Measurements from ENCODE around the gene IRF4.

Gene IRF4

DNA sequence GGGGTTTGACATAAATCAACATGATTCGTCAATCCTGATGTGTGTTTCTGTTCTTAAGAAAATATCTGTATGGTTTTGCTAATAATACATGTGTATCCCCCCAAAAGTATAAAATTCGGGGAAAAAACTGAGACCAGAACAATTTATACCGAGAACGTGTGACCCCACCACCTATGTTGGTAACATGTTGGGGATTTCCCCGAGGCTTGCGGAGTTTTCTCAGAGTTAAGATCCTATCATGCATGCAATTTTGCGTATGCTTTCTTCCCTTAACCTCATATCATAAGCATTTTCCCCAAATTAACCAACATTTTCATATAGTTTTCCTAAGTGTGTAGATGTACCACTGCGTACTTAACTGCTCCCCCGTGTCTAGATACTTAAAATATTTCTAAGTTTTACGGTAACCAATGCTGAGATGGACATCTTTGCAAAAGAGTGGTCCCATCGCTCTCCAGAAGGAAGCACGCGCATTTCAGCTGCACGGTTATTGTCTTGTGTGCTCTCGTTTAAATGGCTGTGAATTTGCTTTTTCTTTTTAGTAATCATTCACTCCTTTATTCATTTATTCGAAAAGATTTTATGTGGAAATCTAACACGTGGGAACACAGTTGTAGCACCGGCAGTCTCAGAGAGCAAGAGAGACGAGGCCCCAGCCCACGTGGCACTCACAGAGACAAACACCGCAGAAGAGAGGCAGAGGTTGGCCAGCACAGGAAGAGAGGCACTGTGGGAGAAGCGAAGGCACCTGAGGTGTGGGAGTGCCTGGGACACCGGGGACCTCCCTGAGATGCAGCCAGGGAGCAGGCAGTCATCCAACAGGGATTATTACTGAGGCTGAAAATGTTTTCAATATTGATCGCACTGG, 13.2 kb upstream of the IRF4 start:
- H3K4me3 ChIP-seq (ENCODE audit: low read length): no peak overlapping the region
- DNase-seq (ENCODE audit: low read depth, low spot score): no peak

DNA sequence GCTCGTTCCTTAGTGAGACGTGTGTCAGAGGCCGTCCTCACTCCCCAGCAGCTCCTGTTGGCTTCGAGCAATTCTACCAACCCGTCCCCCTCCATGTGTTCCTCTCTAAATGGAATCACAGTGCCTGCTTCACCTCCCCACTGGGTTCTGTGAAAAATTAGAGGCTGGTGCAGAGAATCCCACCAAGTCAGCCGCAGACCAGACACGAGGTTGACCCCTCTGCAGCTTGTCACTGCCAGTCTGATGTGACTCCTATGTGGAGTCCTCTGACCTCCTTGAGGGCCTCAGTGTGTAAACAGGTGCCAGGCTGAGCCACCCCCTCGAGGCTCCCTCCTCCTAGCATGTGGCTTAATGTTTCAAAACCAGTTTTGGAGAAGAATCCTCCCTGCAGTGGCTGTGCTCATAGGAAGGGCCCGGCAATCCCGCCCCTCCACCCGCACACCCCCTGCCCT, 12.6 kb upstream of the IRF4 start:
- DNase-seq (ENCODE audit: low read depth, low spot score): no peak
- H3K4me3 ChIP-seq (ENCODE audit: low read length): no peak overlapping the region

DNA sequence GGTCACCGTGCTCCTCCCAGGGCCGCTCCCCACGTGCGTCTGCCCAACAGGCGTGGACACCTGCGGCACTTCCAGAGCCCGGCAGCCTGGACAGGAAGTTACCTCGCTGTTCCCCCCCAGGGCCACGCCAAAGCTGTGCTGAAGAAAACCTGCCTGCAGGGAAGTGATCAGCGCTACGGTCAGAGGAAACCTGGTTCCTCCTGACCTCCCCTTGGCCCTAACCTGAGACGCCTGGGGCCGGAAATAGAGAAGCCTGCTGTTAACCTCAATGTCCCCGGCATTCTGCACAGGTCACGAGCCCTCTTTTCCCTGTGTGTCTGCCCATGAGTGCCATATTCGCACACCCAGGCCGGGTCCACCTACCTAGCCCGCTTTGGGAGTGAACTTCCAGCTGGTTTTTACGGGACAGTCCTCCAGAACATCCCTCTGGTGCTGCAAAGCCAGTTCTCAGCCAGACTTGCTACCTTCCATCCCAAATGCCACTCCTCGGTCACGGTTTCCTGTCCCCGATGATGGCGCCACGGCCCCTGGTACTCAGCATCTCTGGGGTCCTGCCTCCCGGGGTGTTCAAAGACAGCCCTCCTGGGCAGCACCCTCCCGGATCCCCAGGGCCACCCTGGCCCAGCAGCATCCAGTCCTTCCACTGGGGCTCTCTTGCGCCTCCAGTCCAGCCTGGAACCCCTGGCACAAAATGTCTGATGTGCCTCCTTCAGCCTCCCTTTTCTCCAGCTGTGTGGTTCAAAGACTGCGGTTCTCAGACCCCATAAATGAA, 12.0 kb upstream of the IRF4 start:
- H3K4me3 ChIP-seq (ENCODE audit: low read length): no peak overlapping the region

DNA sequence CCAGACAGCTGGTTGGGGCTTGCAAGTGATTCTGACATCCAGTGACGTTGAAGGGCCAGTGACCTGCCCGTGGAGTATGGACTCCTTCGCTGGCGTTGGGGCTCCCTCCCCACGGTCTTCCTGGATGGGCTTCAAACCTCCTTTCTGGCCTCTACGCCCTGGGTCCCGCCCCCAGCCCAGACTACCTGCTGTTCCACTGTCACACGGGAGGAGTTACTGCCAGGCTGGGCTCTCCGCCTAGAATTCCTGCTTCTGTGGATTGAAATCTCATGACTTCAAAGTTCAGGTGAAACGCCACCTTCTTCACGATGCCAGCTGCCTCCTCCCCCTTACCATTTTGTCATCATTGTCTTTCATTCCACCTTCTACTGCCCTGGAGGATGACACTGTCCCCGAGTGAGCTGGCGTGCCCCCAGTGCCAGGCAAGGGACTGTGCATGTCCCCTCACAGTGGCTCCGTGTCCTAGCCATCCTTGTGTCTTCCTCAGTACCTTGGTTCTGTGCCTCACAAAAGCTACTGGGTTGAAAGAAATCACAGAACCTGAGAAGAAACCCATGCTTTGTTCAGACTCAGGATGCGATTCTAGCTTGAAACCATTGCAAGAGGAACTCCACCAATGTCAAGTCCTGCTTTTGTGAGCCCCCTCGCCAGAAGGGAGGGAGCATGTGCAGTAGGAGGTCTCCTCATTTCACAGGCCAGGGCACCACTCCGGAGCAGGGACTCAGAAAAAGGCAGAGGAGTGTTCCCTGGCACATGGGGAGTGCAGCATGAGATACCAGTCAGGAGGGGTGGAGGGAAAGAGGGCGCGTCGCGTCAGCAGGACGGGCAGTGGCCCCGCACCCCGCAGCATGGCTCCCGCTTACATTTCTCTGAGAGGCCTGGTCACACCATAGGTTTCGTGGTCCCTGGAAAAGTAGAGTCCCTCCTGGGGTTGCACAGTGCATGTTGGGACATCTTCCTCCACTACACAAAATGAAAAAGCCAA, 11.0 kb upstream of the IRF4 start:
- DNase-seq (ENCODE audit: low read depth, low spot score): no peak
- no peak overlapping the region for H3K4me3 ChIP-seq (ENCODE audit: low read length)

More for the DNA sequence above, 12.0 kb upstream of the IRF4 start:
- no peak for DNase-seq (ENCODE audit: low read depth, low spot score)

DNA sequence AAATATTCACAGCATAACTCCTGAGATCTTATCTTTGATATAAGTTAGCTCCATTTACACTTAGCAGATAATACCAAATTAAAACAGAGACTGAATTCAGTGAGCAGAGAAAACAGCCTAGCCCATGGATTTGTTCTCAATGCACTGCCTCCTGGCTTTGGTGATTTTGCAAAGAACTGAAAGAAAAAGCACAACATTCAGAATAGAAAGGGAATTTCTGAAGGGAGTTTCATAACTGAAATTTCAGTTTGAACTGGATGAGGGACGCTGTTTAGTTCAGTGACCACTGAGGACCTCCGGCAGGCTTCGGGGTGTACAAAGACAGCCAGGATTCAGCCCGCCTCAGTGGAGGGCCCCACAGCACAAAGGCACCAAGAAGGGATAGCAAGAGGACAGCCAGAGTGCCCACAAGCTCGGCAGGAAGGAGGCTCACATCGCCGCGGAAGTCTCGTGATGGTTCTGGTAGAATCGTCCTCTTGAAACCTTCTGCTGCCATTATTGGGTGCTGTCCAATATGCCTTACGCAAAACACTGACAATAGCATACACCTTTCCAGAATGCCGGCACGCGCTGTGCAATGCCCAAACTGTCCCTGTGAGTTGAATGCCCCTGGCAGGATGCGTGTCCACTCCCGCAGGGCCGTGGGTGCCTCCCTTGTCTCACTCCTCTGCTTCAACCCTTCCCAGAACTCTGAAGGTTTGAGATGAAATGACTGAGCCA, 9.7 kb upstream of the IRF4 start:
- DNase-seq (ENCODE audit: low read depth, low spot score): no peak
- H3K4me3 ChIP-seq (ENCODE audit: low read length): no peak overlapping the region

DNA sequence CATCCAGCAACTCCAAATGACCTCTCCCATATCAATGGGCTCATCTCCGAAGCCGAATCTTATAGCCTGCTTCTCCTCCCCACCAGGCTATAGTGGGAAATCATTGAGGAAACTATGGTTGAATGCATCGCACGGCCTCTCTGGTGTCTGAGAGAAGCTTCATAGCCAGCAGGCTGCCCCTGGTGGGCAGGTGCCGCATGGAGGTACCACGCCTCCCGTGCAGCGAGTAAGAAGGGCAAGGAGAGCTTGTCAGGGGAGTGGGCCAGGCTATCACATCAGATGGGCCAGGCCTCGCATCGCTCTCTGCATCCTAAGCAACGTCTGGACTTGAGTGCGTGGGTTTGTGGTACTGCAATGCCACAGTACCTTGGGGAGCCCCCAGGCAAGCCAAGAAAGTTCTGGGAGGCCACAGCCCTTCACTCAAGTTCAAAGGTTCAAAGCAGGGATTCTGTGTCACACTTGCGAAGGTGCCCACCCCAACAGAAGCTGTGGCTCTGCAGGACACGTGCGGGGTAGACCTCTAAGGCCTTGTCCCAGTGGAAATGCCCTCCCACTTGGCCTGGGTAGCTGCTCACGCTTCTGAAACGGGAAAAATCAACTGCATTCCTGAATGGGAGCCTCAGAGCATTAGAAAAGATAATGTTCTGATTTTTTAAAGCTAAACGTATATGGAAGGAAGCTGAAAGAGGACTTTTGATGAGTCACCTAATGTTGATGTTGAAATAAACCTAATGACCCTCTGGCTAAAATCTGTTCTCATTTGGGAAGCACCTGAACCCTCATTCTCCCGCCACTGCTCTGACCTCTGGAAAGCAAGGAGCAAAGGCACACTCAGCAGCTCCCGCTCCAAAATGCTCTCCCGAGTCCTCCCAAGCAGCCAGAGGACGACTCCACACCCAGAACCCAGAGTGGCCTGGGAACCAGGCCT, 8.4 kb upstream of the IRF4 start:
- no peak for DNase-seq (ENCODE audit: low read depth, low spot score)
- H3K4me3 ChIP-seq (ENCODE audit: low read length): no peak overlapping the region

DNA sequence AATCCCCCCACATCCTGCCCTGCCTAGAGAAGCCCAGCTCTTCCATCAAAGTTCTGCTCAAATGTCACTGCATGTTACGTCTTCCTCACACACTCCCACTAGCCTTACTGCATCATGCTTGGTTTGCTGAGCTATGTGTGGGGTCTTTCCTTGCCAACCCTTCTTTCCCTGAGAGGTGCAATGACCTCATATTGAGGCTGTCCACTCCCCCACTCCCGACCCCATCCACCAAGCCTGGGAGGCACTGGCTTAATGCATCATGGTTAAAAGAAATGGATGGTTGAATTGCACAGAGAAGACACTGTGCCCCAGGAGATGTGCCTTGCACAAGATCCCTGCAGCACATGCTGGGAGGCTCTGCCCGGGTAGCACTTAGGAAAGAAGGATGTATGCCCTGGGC, 7.7 kb upstream of the IRF4 start:
- no peak overlapping the region for H3K4me3 ChIP-seq (ENCODE audit: low read length)
- DNase-seq (ENCODE audit: low read depth, low spot score): no peak

DNA sequence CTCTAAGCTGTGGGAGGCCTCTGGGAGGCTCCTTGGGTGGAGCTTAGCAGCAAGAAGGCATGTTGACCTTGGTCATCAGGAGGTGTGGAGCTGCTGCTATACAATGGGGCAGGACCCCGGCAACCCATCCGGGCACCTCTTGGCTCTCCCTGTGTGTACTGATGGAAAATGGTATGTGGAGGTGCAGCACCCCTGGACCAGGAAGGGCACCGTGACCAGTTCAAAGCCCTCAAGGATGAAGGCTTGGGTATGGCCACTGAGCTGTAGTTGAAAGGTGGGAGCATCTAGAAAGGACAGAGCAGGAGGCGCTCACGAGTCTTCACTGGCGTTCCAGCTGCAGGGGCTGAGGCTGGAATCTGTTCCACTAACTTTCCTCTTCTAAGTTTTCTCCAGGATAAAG, 6.7 kb upstream of the IRF4 start:
- H3K4me3 ChIP-seq (ENCODE audit: low read length): no peak overlapping the region
- no peak for DNase-seq (ENCODE audit: low read depth, low spot score)

DNA sequence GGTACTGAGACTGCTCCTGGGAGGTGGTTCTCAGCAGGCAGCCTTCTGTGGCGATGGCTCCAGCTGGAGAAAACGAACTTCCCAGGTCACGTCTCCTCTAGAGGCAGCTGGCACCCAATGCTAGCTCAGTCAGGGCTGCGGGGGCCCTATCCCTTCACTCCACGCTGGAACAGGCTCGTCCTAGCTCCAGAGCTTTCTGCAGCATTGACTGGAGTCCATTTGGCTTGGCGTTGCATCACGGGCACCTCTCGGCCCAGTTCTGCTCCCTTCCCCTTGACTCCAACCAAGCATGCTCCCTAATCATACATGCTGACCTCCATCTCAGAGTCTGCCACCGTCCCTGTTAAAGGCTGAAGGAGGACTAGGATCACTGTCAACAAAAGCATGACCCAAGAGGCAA, 5.9 kb upstream of the IRF4 start:
- no peak for DNase-seq (ENCODE audit: low read depth, low spot score)
- H3K4me3 ChIP-seq (ENCODE audit: low read length): no peak overlapping the region

DNA sequence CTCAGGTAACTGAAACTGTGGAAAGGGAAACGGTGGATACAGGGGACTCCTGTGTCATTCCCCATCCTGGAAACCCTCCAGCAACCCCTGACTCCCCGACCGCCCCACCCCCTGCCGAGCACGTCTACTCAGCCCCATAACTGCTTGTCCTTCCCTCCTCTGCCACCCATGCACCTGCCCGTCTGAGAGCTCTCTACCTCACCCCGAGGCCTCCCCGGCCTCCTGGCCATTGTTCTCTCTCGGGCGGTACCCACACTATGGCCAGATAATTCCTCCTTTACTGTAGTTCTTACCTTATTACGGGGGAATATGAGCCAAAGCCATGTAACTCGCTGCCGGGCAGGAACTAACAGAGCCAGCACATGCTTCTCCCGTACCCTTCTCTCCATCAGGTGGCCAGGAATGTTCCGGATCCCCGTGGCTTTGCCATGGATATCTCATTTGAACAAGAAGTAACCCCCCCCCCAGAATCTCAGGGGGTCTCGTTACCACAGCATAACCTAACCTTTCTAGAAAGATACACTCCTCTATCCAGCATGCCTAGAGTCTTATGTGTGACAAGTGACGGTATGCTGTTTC, 4.8 kb upstream of the IRF4 start:
- DNase-seq (ENCODE audit: low read depth, low spot score): no peak
- no peak overlapping the region for H3K4me3 ChIP-seq (ENCODE audit: low read length)

DNA sequence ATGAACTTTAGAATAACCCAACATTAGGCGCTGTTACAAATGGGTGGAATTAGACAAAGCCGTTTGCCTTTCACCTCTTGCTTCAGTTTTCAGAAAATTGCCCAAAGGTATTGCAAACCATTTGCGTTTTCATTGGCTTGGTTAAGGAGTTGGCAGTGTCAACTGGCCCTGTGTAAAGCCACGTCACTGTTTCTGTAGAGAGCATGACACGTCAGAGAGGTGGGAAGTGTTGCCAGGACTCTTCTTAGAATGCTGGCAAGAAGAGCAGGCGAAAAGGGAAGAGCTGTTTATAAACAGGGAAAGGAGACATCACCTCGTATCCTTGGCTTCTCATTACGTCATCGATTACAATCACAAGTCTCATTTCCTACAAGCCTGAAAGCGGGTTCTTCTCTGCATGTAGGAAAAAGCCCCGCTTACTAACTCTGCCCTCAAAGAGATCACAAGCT, 4.2 kb upstream of the IRF4 start:
- H3K4me3 ChIP-seq (ENCODE audit: low read length): no peak overlapping the region

DNA sequence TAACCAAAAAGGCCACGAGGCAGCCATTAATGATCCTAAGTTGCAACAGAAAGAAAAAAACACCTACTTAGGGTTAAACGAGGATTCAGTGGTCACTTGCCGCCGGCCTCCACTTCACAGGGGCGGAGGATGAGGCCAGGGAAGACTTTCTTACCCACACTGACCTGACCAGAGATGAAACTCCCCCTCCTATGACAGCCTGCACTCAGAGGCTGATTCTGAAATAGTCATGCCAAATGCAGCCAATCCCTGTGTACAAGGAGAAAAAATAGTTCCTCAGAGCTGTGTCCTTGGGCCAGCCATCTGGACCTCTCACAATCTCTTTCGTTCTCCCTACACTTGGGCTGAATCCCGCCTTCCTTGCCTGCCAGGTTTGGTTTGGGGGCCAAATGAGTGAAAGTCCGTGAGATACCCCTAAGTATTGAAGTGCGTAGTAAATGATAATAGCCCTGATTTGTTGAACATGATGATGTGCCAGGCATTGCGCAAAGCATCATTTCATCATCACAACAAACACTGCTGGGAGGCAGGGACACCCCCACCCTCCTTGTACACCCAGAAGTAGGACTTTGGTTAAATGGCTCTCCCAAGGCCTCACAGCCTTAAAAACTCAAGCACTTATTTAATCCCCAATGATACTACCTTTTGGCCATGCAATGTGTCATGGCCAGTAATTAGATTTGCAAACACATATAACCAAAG, 3.2 kb upstream of the IRF4 start:
- H3K4me3 ChIP-seq (ENCODE audit: low read length): no peak overlapping the region
- no peak for DNase-seq (ENCODE audit: low read depth, low spot score)

More for the DNA sequence above, 4.2 kb upstream of the IRF4 start:
- no peak for DNase-seq (ENCODE audit: low read depth, low spot score)

DNA sequence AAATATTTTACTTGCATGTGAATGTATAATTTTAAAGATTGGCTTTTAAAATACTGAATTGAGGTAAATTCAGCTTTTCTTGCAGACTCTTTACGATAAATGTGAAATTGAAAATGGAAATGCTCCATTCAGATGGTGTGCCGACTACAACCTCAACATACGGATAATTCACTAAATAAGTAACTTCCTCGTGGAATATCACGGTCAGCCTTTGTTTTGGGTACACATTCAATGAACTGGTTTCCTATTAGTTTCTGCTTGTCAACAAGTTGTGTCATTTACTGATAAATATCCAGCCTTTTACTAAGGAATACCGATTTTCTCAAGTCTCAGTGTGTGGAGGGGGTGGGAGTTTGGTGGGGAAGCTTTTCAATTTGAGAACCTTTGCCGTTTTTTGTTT, 2.4 kb upstream of the IRF4 start:
- DNase-seq (ENCODE audit: low read depth, low spot score): no peak
- no peak overlapping the region for H3K4me3 ChIP-seq (ENCODE audit: low read length)

DNA sequence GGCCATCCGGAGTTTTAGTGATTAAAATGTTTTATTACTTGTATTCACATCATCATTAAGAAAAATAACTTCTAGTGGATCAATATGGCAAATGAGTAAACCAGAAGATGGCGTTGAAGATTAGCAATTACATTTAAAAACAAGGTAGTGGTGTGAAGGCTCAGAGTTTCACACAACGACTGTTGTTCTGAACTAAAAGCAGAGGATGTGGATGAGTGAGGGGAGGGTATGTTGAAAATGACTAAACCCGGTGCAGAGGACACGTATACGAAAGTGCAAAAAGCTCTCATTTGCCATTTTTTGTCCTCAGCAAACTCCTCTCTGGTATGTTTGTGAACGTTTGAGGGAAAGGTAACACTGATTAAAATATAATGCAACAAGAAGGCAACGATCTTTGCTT, 1.9 kb upstream of the IRF4 start:
- no peak overlapping the region for H3K4me3 ChIP-seq (ENCODE audit: low read length)
- DNase-seq (ENCODE audit: low read depth, low spot score): peak; percentile 19

DNA sequence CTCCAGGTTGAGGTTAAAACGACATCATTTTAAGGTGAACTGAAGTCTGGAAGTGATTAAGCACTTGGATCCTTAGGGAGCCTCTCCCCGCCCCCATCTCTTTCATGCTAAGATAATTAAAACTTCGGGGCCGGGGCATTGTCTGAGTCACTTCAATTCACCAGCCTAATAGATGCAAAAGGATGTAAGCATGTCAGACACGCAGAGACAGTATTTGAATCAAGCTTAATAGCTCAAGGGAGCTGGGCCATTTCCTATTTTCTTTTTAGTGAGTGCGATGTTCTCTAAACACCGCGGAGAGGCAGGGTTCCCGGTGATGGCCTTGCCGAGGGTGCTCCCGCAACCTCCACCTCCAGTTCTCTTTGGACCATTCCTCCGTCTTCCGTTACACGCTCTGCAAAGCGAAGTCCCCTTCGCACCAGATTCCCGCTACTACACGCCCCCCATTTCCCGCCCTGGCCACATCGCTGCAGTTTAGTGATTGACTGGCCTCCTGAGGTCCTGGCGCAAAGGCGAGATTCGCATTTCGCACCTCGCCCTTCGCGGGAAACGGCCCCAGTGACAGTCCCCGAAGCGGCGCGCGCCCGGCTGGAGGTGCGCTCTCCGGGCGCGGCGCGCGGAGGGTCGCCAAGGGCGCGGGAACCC, 516 bp upstream of the IRF4 start:
- no peak overlapping the region for H3K4me3 ChIP-seq (ENCODE audit: low read length)

More for the DNA sequence above, 516 bp upstream of the IRF4 start:
- DNase-seq (ENCODE audit: low read depth, low spot score): no peak
